Raji (cell line): ENCODE results near the gene ZBTB12.

Experiments
- POLR2A ChIP-seq: IDR thresholded peaks from 2 replicates; pipeline ENCODE4 v1.6.1; 2011; ENCODE audit warnings: low read depth, low read length, control low read depth; ENCODE audit not compliant: insufficient read depth

ZBTB12 gene

DNA sequence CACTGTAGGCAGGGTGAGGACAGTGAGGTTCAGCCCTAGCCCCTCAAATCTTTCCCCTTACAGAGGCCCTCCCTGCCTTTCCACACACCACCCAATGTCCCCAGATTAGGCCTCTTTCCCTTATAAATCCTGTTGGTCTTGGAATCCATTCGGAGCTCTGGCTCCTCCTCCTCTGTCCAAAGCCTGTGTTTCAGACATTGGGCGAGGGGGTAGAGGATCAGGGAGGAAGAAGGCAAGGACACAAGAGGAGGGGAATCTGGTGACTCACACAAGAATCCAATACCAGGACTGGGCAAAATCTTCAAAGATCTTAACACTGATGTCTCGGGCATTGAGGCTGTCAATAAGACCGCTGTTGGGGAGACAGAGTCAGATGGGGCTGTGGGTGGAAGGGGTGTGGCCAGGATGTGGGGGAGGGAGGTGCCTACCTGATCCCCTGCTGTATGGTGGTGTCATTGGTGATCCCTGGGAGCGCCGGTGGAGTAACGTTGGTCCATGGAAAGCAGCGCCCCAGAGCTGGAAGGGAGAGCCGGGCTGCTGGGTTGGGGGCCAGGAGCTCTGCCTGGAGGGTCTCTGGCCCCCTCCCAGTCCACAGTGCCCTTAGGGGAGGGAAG lies 30.7 kb downstream of the ZBTB12 start:
- no peak for TF ChIP-seq POLR2A

DNA sequence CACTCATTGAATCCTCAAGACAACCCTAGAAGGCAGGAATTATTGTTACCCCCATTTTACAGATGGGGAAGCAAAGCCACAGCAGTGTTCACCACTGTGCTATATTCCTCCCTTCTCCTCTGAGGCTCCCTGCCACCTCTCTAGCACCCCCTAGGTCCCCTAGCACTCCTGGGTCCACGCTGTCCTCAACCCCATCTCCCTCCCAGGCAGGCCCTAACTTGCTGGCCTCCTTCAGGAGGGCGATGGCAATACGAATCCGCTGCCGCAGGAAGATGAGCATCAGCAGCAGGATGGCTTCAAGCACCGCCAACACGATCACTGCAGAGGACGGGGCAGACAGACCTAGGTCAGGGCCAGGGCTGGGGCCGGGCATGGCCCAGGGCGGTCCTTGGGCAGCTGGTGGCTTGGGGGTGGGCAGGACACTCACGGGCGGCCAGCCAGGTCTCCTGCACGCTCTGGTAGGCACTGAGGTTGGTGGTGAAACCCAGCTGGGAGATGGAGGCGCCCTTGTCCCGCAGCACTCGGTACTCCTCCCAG lies 31.4 kb downstream of the ZBTB12 start:
- no peak for TF ChIP-seq POLR2A

- no peak for TF ChIP-seq POLR2A
Observed at GRCh38 chr6:31869343-31869742, 32.5 kb downstream of the ZBTB12 start.

GRCh38 chr6:31865205-31866118 lies 36.4 kb downstream of the ZBTB12 start:
- no peak for TF ChIP-seq POLR2A

- TF ChIP-seq POLR2A, result no peak
Observed at GRCh38 chr6:31864818-31865204, 37.1 kb downstream of the ZBTB12 start.

GRCh38 chr6:31862344-31863235 lies 39.3 kb downstream of the ZBTB12 start, which contains the start of gene NEU1:
Gene NEU1, minus strand, starts transcription at chr6:31862821. Its CDS starts 45 bp downstream, at chr6:31862776.
- TF ChIP-seq POLR2A, result peak; percentile 95

DNA sequence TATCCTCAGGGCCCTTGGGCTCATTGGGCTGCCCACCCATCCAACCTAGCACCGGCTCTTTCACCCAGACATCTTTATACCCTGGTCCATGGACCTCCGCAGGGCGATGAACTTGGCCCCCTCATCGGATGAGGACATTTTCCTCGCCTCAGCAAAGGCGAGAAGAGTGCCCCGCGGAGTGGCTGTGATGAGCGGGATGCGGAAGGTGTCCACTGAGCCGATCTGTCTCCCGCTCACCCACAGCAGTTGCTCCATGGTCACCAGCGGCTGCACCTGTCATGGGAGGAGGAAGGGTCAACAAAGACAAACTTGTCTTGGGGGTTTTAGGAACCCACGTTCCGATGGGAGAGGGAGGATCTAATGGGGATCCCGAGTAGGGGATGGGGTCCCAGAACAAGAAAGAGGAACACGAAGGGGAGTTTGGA lies 40.0 kb downstream of the ZBTB12 start:
- no peak for TF ChIP-seq POLR2A

DNA sequence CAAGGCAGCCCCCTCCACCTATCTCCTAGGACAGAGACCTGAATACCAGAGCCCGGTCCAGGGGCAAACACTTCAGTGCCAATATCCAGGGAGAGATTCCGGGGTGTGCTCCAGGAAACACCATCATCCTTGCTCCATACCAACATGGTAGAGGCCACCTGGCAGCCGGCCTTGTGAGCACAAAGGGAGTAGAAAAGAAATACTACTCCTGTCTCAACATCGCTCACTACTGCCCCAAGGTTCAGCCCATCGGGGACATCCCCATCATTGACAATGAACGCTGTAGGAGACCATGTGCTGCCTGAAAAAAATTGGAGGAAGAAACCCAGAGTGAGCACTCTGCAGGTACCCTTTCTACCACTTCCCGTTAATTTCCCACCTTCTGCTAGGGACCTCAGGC lies 40.7 kb downstream of the ZBTB12 start:
- no peak for TF ChIP-seq POLR2A

GRCh38 chr6:31860349-31860748 lies 41.5 kb downstream of the ZBTB12 start:
- TF ChIP-seq POLR2A, result no peak

- no peak for TF ChIP-seq POLR2A
Observed at GRCh38 chr6:31859923-31860322, 42.0 kb downstream of the ZBTB12 start.

- no peak for TF ChIP-seq POLR2A
Observed at GRCh38 chr6:31858707-31859106, 43.2 kb downstream of the ZBTB12 start.

DNA sequence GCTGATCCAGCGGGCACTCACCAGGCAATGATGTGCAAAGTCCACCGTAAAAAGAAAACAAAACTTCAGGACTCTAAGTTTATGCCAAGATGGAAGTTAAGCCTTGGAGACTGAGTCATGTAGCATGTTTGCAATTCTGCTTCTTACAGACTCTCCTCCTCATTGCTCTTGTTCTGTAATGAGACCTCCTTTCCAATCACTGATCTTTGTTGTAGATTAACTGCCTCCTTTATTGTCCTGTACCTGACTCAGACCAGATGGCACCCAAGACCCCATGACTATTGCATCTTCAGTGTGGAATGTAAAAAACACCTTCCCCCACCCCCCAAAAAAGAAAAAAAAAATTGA lies 50.4 kb downstream of the ZBTB12 start:
- no peak for TF ChIP-seq POLR2A

- no peak for TF ChIP-seq POLR2A
Observed at GRCh38 chr6:31850765-31851484, 51.0 kb downstream of the ZBTB12 start.
